ENCODE data around the gene MTMR4. TPM values are rescaled to one million over a fixed set of nuclear protein-coding genes. Genes with fewer than 3 reads are reported as not detected.
"Not testable (repeated sequence)": the region's sequence is repeated elsewhere in the genome, so short reads cannot be mapped to it uniquely, and the experiment has no call there.

The MTMR4 gene
- total RNA-seq, 1 experiment from 2014 or later: 79.4 TPM

DNA sequence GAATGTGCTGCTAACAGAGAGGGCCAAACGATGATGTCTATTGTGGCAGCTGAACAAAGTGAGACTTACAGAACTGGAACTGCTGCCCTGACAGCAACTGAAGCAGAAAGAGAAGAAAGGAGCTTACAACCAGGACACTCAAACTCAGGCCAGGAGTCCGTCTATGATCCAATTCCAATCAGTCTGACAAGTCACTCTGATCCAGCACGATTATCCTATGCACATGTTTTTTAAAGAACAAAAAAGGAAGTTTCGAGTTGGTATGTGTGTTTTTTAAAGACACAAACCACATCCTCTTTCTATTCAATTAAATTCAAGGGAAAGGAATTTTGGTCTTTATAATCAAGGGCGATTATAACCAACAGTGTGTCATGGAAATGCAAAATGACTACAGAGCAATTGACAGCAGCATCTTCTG, 42.4 kb upstream of the MTMR4 start:
- TF ChIP-seq, protein P1, sequence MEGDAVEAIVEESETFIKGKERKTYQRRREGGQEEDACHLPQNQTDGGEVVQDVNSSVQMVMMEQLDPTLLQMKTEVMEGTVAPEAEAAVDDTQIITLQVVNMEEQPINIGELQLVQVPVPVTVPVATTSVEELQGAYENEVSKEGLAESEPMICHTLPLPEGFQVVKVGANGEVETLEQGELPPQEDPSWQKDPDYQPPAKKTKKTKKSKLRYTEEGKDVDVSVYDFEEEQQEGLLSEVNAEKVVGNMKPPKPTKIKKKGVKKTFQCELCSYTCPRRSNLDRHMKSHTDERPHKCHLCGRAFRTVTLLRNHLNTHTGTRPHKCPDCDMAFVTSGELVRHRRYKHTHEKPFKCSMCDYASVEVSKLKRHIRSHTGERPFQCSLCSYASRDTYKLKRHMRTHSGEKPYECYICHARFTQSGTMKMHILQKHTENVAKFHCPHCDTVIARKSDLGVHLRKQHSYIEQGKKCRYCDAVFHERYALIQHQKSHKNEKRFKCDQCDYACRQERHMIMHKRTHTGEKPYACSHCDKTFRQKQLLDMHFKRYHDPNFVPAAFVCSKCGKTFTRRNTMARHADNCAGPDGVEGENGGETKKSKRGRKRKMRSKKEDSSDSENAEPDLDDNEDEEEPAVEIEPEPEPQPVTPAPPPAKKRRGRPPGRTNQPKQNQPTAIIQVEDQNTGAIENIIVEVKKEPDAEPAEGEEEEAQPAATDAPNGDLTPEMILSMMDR (conservative IDR thresholded peaks at IDR 0.05; ENCODE audit: low read depth, low read length): no peak
- TF ChIP-seq EZH2 (IDR thresholded peaks at IDR 0.05; ENCODE audit: borderline replicate concordance, low read depth, low read length, poor library complexity, severe bottlenecking): no peak
- BruUV-seq (replicated peaks): no TSS peak
- CTCF ChIA-PET: no interaction called here

GRCh38 chr17:58555109-58555508, 40.7 kb upstream of the MTMR4 start:
- CTCF ChIA-PET; BruUV-seq (replicated peaks); H3K27me3 ChIP-seq (replicated peaks; ENCODE audit: insufficient read depth, low read depth, low read length, poor library complexity); H3K4me3 ChIP-seq (ENCODE audit: low read depth, low read length, poor library complexity, severe bottlenecking); DNase-seq (ENCODE audit: low spot score); intact Hi-C loops (cut with micrococcal nuclease; ENCODE audit: unreplicated experiment); POLR2A ChIA-PET (ENCODE audit: low non-redundant PET); H3K36me3 ChIP-seq (ENCODE audit: insufficient read depth, low read length, poor library complexity, severe bottlenecking); H3K27ac ChIP-seq (ENCODE audit: low read depth, low read length, poor library complexity, severe bottlenecking); H3K9me3 ChIP-seq (ENCODE audit: low read depth, low read length, poor library complexity, severe bottlenecking); H3K4me1 ChIP-seq (ENCODE audit: insufficient read depth, low read length, poor library complexity, severe bottlenecking): not testable (repeated sequence)

More for the DNA sequence above, 42.4 kb upstream of the MTMR4 start:
- H3K4me3 ChIP-seq (ENCODE audit: low read depth, low read length, poor library complexity, severe bottlenecking): no peak overlapping the region
- H3K27ac ChIP-seq (ENCODE audit: low read depth, low read length, poor library complexity, severe bottlenecking): no peak overlapping the region
- H3K4me1 ChIP-seq (ENCODE audit: insufficient read depth, low read length, poor library complexity, severe bottlenecking): no peaks in the 10 kb centered on the region
- H3K27me3 ChIP-seq (replicated peaks; ENCODE audit: insufficient read depth, low read depth, low read length, poor library complexity): no peaks in the 10 kb centered on the region
- intact Hi-C loops (cut with micrococcal nuclease; ENCODE audit: unreplicated experiment): no loop called here
- DNase-seq (ENCODE audit: low spot score): no peak
- no peaks in the 10 kb centered on the region for H3K9me3 ChIP-seq (ENCODE audit: low read depth, low read length, poor library complexity, severe bottlenecking)
- no peaks in the 10 kb centered on the region for H3K36me3 ChIP-seq (ENCODE audit: insufficient read depth, low read length, poor library complexity, severe bottlenecking)
- POLR2A ChIA-PET (ENCODE audit: low non-redundant PET): no interaction called here

- no peak for DNase-seq (ENCODE audit: low spot score)
- no peaks in the 10 kb centered on the region for H3K9me3 ChIP-seq (ENCODE audit: low read depth, low read length, poor library complexity, severe bottlenecking)
- intact Hi-C loops (cut with micrococcal nuclease; ENCODE audit: unreplicated experiment): no loop called here
- TF ChIP-seq, protein P1 (conservative IDR thresholded peaks at IDR 0.05; ENCODE audit: low read depth, low read length): peak; percentile 44
- TF ChIP-seq EZH2 (IDR thresholded peaks at IDR 0.05; ENCODE audit: borderline replicate concordance, low read depth, low read length, poor library complexity, severe bottlenecking): no peak
- no peaks in the 10 kb centered on the region for H3K36me3 ChIP-seq (ENCODE audit: insufficient read depth, low read length, poor library complexity, severe bottlenecking)
- no peak overlapping the region for H3K27ac ChIP-seq (ENCODE audit: low read depth, low read length, poor library complexity, severe bottlenecking)
- H3K27me3 ChIP-seq (replicated peaks; ENCODE audit: insufficient read depth, low read depth, low read length, poor library complexity): peaks cover 25% of the 10 kb centered on the region
- H3K4me1 ChIP-seq (ENCODE audit: insufficient read depth, low read length, poor library complexity, severe bottlenecking): no peaks in the 10 kb centered on the region
- ChIA-PET CTCF (interaction anchor here (0.5 to 0.6 kb wide), 2 partner anchors 99 to 223 kb away, joined by 4 to 5 read pairs; no protein-coding TSS in a partner anchor), POLR2A (ENCODE audit: low non-redundant PET) (no interaction called here)
- H3K4me3 ChIP-seq (ENCODE audit: low read depth, low read length, poor library complexity, severe bottlenecking): no peak overlapping the region
- BruUV-seq (replicated peaks): no TSS peak
Measured at GRCh38 chr17:58541249-58541648, 26.8 kb upstream of the MTMR4 start.

- intact Hi-C loops (cut with micrococcal nuclease; ENCODE audit: unreplicated experiment): no loop called here
- H3K27me3 ChIP-seq (replicated peaks; ENCODE audit: insufficient read depth, low read depth, low read length, poor library complexity): peaks cover 19% of the 10 kb centered on the region
- ChIA-PET CTCF (interaction anchor here (0.6 kb wide), 1 partner anchor 340 kb away, joined by 3 read pairs; no protein-coding TSS in a partner anchor), POLR2A (ENCODE audit: low non-redundant PET) (no interaction called here)
- no peak overlapping the region for H3K4me3 ChIP-seq (ENCODE audit: low read depth, low read length, poor library complexity, severe bottlenecking)
- DNase-seq (ENCODE audit: low spot score): no peak
- no peaks in the 10 kb centered on the region for H3K36me3 ChIP-seq (ENCODE audit: insufficient read depth, low read length, poor library complexity, severe bottlenecking)
- TF ChIP-seq EZH2 (IDR thresholded peaks at IDR 0.05; ENCODE audit: borderline replicate concordance, low read depth, low read length, poor library complexity, severe bottlenecking): no peak
- TF ChIP-seq, protein P1 (conservative IDR thresholded peaks at IDR 0.05; ENCODE audit: low read depth, low read length): no peak
- no peaks in the 10 kb centered on the region for H3K4me1 ChIP-seq (ENCODE audit: insufficient read depth, low read length, poor library complexity, severe bottlenecking)
- no peak overlapping the region for H3K27ac ChIP-seq (ENCODE audit: low read depth, low read length, poor library complexity, severe bottlenecking)
- BruUV-seq (replicated peaks): no TSS peak
- no peaks in the 10 kb centered on the region for H3K9me3 ChIP-seq (ENCODE audit: low read depth, low read length, poor library complexity, severe bottlenecking)
Measured at GRCh38 chr17:58539698-58540097, 25.3 kb upstream of the MTMR4 start.
